GM20431 (cell line): ENCODE data around the gene NECTIN1.

Experiments
- in situ Hi-C: fragments of 300-500 bp; cut with MseI, MboI; formaldehyde crosslinking; loops from one replicate; pipeline ENCODE4 v1.15.0; 2020; ENCODE audit warnings: low sequenced_read_pairs; ENCODE audit not compliant: unreplicated experiment

NECTIN1 gene

GRCh38 chr11:119755356-119756071, 26.5 kb upstream of the NECTIN1 start:
- in situ Hi-C loops = no loop called here

- in situ Hi-C loops = no loop called here
Observed at GRCh38 chr11:119754656-119755355, 25.8 kb upstream of the NECTIN1 start.

- in situ Hi-C loops = no loop called here
Observed at GRCh38 chr11:119754199-119754598, 25.2 kb upstream of the NECTIN1 start.

DNA sequence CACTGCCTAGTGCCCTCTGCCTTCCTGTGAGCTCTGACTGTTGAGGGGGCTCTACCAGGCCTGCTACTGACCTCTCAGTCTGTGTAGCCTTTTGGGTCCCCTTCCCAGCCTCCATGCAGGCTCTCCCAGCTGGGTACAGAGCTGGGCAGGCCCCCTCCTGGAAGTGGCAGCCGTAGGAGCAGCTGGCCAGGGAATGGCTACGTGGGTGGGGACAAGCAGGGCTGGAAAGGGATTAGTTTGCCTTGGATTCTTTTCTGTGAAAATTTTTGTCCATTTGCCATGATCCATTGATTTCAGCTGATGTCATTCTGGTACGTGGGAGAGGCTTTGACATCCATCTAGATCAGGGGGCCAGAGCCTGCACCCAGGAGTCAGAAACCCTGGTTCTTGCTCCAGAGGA, 23.9 kb upstream of the NECTIN1 start:
- in situ Hi-C loops = no loop called here

GRCh38 chr11:119752345-119752871, 23.4 kb upstream of the NECTIN1 start:
- in situ Hi-C loops = no loop called here

GRCh38 chr11:119750056-119750455, 21.1 kb upstream of the NECTIN1 start:
- in situ Hi-C loops = no loop called here

DNA sequence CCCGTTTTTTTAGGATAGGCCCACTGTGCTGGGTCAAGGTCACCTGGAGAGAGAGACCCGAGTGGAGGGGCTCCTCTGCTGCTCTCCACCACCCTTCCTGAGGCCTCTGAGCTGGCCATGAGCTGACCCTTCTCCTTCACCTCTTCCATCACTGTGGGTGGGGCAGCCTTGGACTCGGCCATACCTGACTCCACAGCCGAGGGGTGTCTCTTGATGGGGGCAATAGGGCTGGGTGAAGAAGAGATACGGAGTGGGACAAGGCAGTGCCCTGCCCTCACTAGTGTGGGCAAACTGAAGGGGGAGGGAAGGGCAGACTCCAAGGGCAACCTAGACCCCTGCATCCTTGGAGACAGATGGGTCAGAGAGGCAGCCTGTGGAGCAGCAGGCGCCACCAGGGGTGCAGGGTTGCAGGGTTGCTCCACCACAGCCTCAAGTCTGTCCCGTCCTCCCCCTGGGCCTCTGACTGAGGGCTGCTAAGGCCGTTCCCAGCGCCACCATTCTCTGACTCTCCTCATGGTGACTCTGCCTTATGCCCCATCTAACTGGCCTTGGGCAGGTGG, 20.1 kb upstream of the NECTIN1 start:
- in situ Hi-C loops = no loop called here

- in situ Hi-C loops = no loop called here
Observed at GRCh38 chr11:119747868-119748660, 19.1 kb upstream of the NECTIN1 start.

DNA sequence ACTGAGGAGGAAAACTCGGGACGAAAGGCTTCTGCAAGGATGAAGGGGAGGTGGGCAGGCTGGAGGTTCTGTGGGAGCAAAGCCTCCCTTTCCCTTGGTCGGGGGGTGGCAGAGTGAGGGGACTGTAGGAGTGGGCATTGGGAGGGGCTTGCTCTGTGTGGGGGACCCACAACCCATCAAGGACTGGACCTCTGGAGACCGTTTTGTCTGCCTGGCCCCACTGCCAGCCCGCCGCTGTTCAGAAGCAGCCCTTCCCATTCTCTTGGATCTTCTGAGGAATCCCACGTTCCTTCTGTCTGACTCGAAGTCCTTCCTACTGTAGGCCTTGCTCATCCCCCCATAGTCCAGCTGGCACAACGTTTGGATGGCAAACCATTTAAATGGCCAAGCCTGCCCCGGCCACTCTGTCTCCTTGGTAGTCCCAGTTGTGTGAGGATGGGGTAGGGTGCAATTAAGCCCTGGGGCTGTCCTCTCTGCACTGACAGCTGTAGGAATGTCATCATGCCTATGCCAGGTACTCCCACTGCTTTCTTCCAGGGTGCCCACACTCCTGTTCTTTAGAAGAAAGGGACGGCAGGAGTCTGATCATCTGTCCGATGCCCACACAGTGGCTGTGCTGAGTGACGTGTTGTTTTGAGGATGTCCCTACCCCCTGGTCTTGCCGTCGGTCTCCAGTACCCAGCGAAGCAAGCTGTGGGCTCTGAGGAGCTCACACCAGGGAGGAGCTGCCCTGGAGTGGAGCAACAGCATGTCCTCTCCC, 17.0 kb upstream of the NECTIN1 start:
- in situ Hi-C loops = no loop called here

DNA sequence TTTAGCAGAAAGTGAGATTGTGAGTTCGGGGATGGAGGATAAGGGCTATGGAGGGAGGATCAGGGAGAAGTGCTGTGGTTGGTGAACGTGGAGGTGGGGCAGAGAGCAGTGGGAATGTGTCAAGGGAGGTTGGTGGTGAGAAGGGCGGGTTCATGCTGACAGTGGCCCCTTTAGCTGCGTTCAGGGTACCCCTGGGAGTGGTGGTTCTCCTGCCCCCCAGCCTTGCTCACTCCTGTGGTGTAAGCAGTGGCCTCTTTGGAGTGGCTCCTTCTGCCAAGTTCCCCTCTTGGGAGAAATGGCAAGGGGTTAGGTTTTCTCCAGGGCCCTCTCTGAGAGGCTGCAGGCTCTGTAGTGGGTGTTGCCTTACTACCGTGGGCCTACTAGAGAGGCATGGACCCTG, 16.1 kb upstream of the NECTIN1 start:
- in situ Hi-C loops = no loop called here

DNA sequence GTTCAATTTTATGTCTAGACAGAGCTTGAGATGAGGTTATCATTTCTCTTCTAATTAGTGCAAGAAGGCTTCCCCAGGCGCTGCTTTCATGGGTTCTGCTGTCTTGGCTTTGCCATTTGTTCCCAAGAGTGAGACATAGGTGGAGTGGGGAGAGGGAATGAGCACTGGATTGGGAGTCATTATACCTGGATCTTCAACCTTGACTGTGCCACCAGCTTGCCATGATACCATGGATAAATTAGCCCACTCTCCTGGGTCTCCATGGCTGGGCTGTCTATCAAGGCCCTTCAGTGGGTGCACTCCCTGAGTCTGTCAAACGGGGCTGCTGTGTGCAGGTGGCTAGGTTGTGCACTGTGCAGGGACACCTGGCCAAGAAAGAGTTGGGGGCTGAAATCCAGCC, 15.6 kb upstream of the NECTIN1 start:
- in situ Hi-C loops = no loop called here

DNA sequence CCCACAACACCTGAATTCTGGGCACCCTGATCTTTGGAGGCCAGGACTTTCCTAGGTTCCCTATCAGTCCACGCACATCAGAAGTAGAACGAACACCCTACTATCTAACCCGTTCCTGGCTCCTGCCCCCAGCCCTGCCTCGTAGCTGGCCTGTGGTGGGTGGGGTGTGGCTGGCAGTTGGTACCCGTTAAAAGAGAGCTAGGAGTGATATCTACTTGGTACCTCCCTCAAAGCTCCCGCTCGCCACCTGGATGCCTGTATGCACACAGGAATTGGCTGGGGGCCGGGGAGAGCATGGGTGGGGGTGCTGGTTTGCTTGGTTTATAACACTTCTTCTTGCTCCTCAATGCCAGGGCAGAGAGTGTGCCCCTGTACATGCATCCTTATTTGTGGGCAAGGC, 14.0 kb upstream of the NECTIN1 start:
- in situ Hi-C loops = no loop called here

GRCh38 chr11:119742263-119742861, 13.4 kb upstream of the NECTIN1 start:
- in situ Hi-C loops = no loop called here

DNA sequence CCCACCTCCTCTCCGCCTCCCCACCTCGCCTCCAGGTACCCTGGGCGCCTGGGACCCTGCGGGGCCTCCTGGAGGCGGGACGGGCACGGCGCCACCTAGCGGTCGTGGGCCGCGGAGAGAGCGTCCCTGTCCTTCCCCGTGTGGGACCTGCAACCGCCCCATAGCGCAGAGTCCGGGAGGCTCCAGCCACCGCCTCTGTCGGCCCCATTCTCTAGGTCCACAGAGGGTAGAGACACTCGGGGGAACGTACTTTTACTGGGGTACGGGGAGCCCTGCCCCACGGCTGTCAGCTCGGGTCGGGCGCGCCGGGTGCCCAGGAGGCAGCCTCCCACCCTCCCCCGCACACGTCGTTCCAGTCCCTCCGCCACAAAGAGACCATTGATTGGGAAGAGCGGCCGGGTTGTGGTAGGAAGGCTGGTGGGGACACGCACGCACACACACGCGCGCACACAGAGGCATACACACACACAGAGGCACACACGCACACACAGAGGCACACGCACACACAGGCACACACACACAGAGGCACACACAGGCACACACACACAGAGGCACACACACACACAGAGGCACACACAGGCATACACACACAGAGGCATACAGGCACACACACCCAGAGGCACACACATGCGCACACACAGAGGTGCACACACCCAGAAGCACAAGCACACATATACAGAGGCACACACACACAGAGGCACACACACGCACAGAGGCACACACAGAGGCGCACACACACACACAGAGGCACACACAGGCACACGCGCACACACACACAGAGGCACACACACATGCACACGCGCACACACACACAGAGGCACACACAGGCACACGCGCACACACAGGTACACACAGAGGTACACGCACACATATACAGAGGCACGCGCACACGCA, 12.6 kb upstream of the NECTIN1 start:
- in situ Hi-C loops = no loop called here

GRCh38 chr11:119739975-119740374, 11.0 kb upstream of the NECTIN1 start:
- in situ Hi-C loops = no loop called here

- in situ Hi-C loops = no loop called here
Observed at GRCh38 chr11:119739021-119739703, 10.2 kb upstream of the NECTIN1 start.

DNA sequence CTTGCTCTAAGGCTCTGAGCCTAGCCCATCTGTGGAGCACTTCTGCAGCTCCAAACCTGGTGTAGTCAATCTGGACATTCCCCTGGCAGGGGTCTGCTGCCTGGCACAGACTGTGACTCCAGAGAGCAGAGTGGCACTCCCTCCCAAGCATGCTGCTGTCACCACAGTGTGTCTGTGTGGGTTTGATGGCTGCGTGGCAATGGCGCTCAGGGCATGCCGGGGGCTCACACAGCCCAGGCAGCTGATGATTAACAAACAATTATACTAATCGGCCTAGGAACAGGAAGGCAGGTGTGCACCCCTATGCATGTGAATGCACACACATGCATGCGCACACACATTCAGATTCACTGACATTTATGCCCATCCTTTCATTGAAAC, 9.0 kb upstream of the NECTIN1 start:
- in situ Hi-C loops = no loop called here
